GM23248 (cell line): ENCODE results near the gene PPP2R3B.

ENCODE experiments used
- EZH2 ChIP-seq: fragments of 200-600 bp; sonication (generic); IDR thresholded peaks from 2 replicates; pipeline ENCODE4 v1.6.1; 2018; ENCODE audit warnings: antibody characterized with exemption, mild to moderate bottlenecking; ENCODE audit not compliant: insufficient read depth, poor library complexity, severe bottlenecking
- EZH2phosphoT487 ChIP-seq: fragments of 200-600 bp; sonication (generic); IDR thresholded peaks from 2 replicates; pipeline ENCODE4 v1.6.1; 2018; ENCODE audit warnings: antibody characterized with exemption, moderate library complexity, mild to moderate bottlenecking, low read depth; ENCODE audit not compliant: insufficient read depth

DNA sequence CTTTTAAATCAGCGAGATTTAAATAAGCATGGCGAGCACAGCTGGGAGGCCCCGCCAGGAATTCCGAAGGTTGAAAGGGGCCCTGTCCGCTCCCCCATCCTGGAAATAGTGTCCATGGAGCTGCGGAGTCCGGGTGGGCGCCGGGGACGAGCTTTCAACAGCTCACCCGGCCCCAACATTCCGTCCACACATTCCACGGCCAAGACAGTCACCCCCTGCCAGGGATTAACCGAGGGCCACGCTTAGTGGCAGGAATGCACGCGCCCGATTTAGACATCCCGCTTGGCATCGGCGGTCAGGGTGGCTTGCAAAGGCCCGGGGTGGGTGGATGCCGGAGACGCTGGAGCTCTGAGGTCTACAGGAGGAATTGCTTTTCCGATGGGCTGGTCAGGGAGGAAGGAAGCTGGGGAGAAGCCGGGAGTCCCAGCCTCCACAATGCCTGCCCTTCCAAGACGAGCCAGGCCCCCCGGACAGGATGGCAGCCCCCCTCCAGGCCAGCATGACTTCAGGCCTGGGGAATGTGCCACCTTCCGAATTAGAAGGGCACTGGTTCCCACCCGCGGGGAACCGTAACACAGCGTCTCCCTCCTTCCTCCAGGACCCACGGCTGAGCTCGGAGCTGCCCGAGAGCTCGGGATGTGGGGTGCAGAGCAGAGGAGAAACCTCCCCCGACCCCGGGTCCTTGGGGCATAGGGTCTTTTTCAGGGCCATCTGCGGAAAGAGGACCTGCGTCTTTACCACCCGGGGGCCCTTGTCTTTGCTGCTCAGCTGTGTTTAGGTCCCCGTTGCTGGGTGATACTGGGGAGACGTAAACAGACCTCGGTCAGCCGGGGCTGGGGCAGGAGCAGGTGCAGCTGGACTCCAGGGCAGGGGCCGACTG lies 26.9 kb upstream of the PPP2R3B start:
- TF ChIP-seq EZH2, result no peak
- no peak for TF ChIP-seq EZH2phosphoT487
